Iris pigment epithelial cell (primary cell): ENCODE data around the gene PLAAT2.
"Not testable (repeated sequence)": the region's sequence is repeated elsewhere in the genome, so short reads cannot be mapped to it uniquely, and the experiment has no call there.

Experiments
- DNase-seq: peaks from one replicate; pipeline ENCODE4 v3.0.0-alpha.2; 2011; ENCODE audit warnings: low read depth

PLAAT2 gene

GRCh38 chr11:63549411-63549810, 13.8 kb downstream of the PLAAT2 start:
- no peak for DNase-seq

- DNase-seq, result no peak
These were observed 15.0 kb downstream of the PLAAT2 start for GRCh38 chr11:63548178-63548577.

- DNase-seq, result no peak
These were observed 16.1 kb downstream of the PLAAT2 start for GRCh38 chr11:63547061-63547460.

- no peak for DNase-seq
These were observed 19.5 kb downstream of the PLAAT2 start for GRCh38 chr11:63543711-63544110.

GRCh38 chr11:63542506-63542905, 20.7 kb downstream of the PLAAT2 start:
- peak; percentile 62 for DNase-seq

GRCh38 chr11:63537293-63538101, 25.7 kb downstream of the PLAAT2 start:
- peak; percentile 75 for DNase-seq

GRCh38 chr11:63536669-63537292, 26.4 kb downstream of the PLAAT2 start, which contains the start of gene PLAAT4:
PLAAT4 (plus strand) TSS chr11:63536808; CDS start chr11:63536869, 61 bp downstream.
- peak; percentile 84 for DNase-seq

- DNase-seq, result no peak
These were observed 27.4 kb downstream of the PLAAT2 start for GRCh38 chr11:63535734-63536133.

- no peak for DNase-seq
These were observed 28.2 kb downstream of the PLAAT2 start for GRCh38 chr11:63534895-63535461.

- no peak for DNase-seq
These were observed 29.1 kb downstream of the PLAAT2 start for GRCh38 chr11:63534076-63534475.

- peak; percentile 27 for DNase-seq
These were observed 30.2 kb downstream of the PLAAT2 start for GRCh38 chr11:63532799-63533475.

- DNase-seq, result no peak
These were observed 31.1 kb downstream of the PLAAT2 start for GRCh38 chr11:63532117-63532516.

- peak; percentile 99 for DNase-seq
These were observed 31.9 kb downstream of the PLAAT2 start for GRCh38 chr11:63531074-63531792.

- DNase-seq, result no peak
These were observed 33.2 kb downstream of the PLAAT2 start for GRCh38 chr11:63530021-63530420.

- not testable (repeated sequence) for DNase-seq
These were observed 33.8 kb downstream of the PLAAT2 start for GRCh38 chr11:63529373-63529772.

GRCh38 chr11:63528729-63529278, 34.4 kb downstream of the PLAAT2 start:
- DNase-seq, result not testable (repeated sequence)

GRCh38 chr11:63528156-63528555, 35.0 kb downstream of the PLAAT2 start:
- DNase-seq, result not testable (repeated sequence)

GRCh38 chr11:63527667-63528066, 35.5 kb downstream of the PLAAT2 start:
- DNase-seq, result no peak

- DNase-seq, result no peak
These were observed 40.0 kb downstream of the PLAAT2 start for GRCh38 chr11:63523151-63523550.

- peak; percentile 46 for DNase-seq
These were observed 41.3 kb downstream of the PLAAT2 start for GRCh38 chr11:63521896-63522295.

- peak; percentile 51 for DNase-seq
These were observed 42.5 kb downstream of the PLAAT2 start for GRCh38 chr11:63520606-63521170.
